Kidney epithelial cell (primary cell): ENCODE measurements around the gene UGT1A7. TPM values are rescaled to one million over a fixed set of nuclear protein-coding genes. Genes with fewer than 3 reads are reported as not detected.

Experiments
- DNase-seq: peaks from one replicate; pipeline ENCODE4 v3.0.0-alpha.2; 2010; ENCODE audit warnings: low read depth
- H3K27me3 ChIP-seq: 2 replicates; pipeline ENCODE4 v1.6.0; 2011; ENCODE audit warnings: low read length; ENCODE audit not compliant: control insufficient read depth, insufficient read depth
- H3K36me3 ChIP-seq: 2 replicates; pipeline ENCODE4 v1.5.1; 2011; ENCODE audit warnings: low read length; ENCODE audit not compliant: control insufficient read depth, insufficient read depth
- H3K4me3 ChIP-seq: 2 replicates; pipeline ENCODE4 v1.5.1; 2011; ENCODE audit warnings: low read depth, mild to moderate bottlenecking, control low read depth, low read length
- total RNA-seq: library from RNA; depleted of rRNA; stranded (reverse); fragments of >200 nt; gene quantifications from 2 replicates; pipeline ENCODE4 v1.2.3, GENCODE V29; 2015
- TF ChIP-seq, protein P1 (sequence below): IDR thresholded peaks from 2 replicates; pipeline ENCODE4 v1.5.1; 2011; ENCODE audit warnings: mild to moderate bottlenecking, moderate library complexity, low read length, control low read depth, inconsistent platforms; ENCODE audit not compliant: insufficient read depth, poor library complexity, severe bottlenecking

Gene UGT1A7
- total RNA-seq, 1 donor from 2014 or later, result not detected

DNA sequence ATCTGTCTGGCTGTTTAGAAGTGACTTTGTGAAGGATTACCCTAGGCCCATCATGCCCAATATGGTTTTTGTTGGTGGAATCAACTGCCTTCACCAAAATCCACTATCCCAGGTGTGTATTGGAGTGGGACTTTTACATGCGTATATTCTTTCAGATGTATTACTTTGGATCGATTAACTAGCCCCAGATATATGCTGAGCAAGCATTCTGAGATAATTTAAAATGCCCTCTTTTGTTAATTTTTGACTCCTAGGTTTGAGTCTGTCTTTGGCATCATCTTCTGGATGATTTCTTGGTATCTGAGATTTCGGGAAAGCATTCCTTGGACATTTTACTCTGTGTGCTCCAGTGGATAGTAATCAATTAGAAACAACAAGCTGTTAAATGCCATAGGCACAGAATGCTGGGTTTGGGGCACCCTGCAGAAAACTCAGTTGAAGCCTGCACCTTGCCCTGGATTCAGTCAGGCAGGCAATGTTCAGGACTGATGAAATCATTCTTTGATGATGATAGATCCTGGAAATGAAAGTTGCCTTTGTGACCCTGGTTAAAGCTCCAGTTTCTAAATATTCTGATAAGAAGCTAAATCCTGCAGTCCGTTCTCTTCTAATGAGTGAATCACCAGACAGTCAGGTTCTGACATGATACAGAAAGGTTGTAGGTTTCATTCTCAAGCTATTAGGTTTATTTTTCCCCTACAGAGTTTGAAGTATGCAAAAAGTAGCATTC lies 79.5 kb downstream of the UGT1A7 start:
- H3K4me3 ChIP-seq, result no peak overlapping the region
- TF ChIP-seq, protein P1, sequence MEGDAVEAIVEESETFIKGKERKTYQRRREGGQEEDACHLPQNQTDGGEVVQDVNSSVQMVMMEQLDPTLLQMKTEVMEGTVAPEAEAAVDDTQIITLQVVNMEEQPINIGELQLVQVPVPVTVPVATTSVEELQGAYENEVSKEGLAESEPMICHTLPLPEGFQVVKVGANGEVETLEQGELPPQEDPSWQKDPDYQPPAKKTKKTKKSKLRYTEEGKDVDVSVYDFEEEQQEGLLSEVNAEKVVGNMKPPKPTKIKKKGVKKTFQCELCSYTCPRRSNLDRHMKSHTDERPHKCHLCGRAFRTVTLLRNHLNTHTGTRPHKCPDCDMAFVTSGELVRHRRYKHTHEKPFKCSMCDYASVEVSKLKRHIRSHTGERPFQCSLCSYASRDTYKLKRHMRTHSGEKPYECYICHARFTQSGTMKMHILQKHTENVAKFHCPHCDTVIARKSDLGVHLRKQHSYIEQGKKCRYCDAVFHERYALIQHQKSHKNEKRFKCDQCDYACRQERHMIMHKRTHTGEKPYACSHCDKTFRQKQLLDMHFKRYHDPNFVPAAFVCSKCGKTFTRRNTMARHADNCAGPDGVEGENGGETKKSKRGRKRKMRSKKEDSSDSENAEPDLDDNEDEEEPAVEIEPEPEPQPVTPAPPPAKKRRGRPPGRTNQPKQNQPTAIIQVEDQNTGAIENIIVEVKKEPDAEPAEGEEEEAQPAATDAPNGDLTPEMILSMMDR, result no peak
- no peaks in the 10 kb centered on the region for H3K27me3 ChIP-seq
- no peak for DNase-seq
- H3K36me3 ChIP-seq, result no peaks in the 10 kb centered on the region

DNA sequence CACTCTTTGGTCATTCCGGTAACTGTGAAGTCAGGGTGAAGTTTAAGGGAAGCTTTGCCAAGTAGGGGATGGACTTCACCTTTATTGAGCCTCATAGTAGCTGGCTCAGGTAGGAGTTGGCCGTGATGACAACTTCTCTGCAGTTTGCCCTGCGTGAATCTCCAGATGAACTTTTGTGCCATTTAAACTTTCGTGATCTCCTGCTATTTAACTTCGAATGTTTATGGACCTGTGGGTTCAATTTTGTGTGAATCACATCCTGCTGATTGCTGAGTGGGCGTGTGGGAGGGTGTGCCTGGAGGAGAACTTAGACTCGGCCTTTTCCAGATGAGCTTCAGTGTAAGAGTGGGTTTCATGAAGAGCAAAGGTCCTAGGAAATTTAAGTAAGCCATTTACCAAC lies 82.6 kb downstream of the UGT1A7 start:
- no peak overlapping the region for H3K4me3 ChIP-seq
- DNase-seq, result peak; percentile 16
- TF ChIP-seq, protein P1, result no peak
- H3K27me3 ChIP-seq, result no peaks in the 10 kb centered on the region
- H3K36me3 ChIP-seq, result no peaks in the 10 kb centered on the region

DNA sequence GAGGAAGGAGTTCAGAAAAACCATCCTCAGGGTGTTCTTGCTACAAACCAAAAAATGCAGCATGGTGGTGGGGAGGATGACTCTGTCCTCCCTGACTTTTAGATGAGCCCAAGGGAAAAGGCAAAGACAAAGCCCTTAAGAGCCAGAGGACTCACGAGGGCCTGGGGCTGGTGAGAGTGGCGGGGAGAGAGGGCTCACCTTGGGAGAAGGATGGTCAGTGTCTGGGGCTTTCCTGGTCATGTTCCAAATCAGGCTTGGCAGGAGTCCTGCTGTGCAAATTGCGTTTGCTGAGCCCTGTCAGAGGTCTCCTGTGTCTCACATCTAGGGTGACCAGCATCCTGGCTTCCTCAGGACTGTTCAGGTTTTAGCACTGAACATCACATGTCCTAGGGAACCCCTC lies 83.1 kb downstream of the UGT1A7 start:
- no peak overlapping the region for H3K4me3 ChIP-seq

DNA sequence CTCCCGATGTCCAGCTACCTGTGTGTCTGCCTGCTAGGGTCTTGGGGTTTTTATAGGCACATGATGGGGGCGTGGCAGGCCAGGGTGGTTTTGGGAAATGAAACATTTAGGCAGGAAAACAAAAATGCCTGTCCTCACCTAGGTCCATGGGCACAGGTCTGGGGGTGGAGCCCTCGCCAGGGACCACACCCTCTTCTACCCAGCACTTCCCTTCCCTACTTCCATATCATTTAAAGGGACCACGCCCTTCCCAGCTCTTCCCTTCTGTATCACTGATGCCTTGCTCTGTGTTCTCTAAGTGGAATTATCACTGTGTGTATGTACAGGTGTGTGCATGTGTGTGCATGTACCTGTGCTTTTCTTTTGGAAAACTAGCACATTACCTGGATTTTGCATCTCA lies 84.7 kb downstream of the UGT1A7 start:
- DNase-seq, result no peak
- no peaks in the 10 kb centered on the region for H3K27me3 ChIP-seq
- TF ChIP-seq, protein P1, result no peak
- no peak overlapping the region for H3K4me3 ChIP-seq
- no peaks in the 10 kb centered on the region for H3K36me3 ChIP-seq

More for the DNA sequence above, 83.1 kb downstream of the UGT1A7 start:
- no peak for DNase-seq
- Histone ChIP-seq H3K27me3 (no peaks in the 10 kb centered on the region), H3K36me3 (no peaks in the 10 kb centered on the region)
- TF ChIP-seq, protein P1, result no peak

DNA sequence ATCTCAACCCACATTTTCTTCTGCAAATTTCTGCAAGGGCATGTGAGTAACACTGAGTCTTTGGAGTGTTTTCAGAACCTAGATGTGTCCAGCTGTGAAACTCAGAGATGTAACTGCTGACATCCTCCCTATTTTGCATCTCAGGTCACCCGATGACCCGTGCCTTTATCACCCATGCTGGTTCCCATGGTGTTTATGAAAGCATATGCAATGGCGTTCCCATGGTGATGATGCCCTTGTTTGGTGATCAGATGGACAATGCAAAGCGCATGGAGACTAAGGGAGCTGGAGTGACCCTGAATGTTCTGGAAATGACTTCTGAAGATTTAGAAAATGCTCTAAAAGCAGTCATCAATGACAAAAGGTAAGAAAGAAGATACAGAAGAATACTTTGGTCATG lies 86.4 kb downstream of the UGT1A7 start:
- Histone ChIP-seq H3K27me3 (no peaks in the 10 kb centered on the region), H3K4me3 (no peak overlapping the region), H3K36me3 (no peaks in the 10 kb centered on the region)
- TF ChIP-seq, protein P1, result no peak
- no peak for DNase-seq

DNA sequence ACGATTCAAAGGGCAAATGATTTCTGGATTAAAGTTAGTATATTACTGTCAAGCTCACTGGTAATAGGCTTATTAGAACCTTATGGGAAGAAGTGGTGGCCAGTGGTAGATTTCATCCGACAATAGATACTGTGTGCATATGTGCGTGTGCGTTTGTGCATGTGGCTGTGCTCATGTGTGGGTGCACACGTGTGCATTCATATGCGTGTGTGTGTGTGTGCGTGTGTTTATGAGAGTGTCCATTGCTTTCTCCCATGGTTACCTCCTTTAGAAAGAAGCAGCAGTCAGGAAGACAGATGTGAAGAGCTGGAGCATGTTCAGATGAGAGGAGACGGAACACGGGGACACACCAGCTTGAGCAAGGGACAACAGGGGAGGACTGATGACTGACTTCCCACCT lies 87.6 kb downstream of the UGT1A7 start:
- no peaks in the 10 kb centered on the region for H3K36me3 ChIP-seq

More for the DNA sequence above, 87.6 kb downstream of the UGT1A7 start:
- no peaks in the 10 kb centered on the region for H3K27me3 ChIP-seq
- no peak for DNase-seq
- no peak overlapping the region for H3K4me3 ChIP-seq
- TF ChIP-seq, protein P1, result no peak
